Measurements from ENCODE around the gene SYNM. TPM values are rescaled to one million over a fixed set of nuclear protein-coding genes. Genes with fewer than 3 reads are reported as not detected.

The SYNM gene
- total RNA-seq, 4 donors from 2014 or later: 26.7 to 61.2 (median 45.3) TPM

DNA sequence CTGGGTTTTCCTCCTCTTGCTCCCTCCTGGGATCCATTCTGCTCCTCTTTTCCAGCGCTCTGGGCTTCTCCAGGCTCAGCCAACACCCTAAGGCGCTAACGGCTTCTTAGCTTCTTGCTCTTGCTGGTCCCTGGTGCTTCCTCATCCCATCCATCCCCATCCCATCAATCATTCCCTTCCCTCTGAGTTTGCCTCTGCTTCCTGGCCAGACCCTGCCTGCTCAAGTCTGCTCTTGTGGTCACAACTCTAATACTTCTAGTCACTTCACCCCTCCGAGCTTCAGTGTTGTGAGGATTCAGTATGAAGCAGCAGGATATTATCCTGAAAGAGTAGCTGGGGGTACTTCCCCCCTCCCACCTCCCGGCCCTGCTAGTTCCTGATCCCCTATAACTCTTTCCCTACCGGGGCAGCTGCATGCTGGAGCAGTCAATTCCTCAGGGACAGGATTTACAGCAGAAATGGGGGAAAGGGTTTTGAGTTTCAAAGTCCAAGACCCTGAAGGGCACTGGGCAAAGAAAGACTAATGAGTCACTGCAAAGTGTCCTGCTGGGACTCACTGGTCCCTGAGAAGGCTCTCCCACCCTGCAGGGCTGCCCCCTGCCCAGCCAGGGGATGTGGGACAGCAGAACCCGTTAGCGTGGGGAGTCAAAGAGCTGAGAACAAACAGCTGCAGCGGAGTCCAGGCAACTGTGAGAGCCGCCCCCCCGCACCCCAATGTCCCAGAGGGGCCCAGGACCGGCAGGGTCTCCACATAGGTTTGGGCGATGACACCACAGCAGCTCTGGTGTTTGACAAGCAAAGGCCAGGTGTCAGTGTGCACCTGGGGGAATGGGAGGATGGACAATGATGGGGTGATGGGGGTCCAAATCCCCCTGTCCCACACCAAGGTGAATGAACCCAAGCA, 2.3 kb upstream of the SYNM start:
- TF ChIP-seq, protein P1, sequence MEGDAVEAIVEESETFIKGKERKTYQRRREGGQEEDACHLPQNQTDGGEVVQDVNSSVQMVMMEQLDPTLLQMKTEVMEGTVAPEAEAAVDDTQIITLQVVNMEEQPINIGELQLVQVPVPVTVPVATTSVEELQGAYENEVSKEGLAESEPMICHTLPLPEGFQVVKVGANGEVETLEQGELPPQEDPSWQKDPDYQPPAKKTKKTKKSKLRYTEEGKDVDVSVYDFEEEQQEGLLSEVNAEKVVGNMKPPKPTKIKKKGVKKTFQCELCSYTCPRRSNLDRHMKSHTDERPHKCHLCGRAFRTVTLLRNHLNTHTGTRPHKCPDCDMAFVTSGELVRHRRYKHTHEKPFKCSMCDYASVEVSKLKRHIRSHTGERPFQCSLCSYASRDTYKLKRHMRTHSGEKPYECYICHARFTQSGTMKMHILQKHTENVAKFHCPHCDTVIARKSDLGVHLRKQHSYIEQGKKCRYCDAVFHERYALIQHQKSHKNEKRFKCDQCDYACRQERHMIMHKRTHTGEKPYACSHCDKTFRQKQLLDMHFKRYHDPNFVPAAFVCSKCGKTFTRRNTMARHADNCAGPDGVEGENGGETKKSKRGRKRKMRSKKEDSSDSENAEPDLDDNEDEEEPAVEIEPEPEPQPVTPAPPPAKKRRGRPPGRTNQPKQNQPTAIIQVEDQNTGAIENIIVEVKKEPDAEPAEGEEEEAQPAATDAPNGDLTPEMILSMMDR (IDR thresholded peaks at IDR 0.05; ENCODE audit: low read depth): no peak

DNA sequence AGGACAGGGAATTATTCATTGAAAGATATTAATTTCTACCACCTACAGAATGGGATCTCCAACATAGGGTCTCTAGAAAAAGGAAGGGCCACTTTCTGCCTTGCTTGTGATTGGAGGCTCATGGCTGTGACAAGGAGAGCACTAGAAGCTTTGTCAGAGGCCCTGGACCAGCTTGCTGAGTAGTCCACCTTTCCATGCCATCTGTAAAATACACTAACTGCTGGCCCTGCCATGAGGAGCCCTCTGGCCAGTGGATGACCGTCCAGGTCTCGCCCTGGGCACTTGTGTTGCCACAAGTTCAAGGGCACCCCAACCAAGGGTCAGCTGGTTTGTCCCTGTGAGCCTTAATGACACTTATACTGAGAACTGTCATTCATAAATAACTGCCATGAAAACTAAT, 1.6 kb upstream of the SYNM start:
- TF ChIP-seq, protein P1 (IDR thresholded peaks at IDR 0.05; ENCODE audit: low read depth): no peak

DNA sequence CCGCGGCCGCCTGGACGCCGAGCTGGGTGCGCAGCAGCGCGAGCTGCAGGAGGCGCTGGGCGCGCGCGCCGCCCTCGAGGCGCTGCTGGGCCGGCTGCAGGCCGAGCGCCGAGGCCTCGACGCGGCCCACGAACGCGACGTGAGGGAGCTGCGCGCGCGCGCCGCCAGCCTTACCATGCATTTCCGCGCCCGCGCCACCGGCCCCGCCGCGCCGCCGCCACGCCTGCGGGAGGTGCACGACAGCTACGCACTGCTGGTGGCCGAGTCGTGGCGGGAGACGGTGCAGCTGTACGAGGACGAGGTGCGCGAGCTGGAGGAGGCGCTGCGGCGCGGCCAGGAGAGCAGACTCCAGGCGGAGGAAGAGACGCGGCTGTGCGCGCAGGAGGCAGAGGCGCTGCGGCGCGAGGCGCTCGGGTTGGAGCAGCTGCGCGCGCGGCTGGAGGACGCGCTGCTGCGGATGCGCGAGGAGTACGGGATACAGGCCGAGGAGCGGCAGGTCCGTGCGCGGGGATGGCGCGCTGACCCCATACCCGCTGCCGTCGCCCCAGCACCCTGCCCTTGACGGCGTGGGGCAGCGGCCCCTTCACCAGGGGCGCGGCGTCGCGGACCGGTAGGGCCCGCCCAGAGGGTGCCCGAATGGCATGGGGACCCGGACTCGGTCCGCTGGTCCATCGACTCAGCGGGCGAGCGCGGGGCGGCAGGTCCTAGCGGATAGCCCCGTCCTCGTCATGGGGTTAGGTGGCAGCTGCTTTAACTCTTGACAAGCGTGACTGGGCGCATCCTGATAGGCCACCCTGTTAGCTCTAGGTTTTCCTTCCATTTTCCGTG, 848 bp downstream of the SYNM start:
- TF ChIP-seq, protein P1 (IDR thresholded peaks at IDR 0.05; ENCODE audit: low read depth): no peak

DNA sequence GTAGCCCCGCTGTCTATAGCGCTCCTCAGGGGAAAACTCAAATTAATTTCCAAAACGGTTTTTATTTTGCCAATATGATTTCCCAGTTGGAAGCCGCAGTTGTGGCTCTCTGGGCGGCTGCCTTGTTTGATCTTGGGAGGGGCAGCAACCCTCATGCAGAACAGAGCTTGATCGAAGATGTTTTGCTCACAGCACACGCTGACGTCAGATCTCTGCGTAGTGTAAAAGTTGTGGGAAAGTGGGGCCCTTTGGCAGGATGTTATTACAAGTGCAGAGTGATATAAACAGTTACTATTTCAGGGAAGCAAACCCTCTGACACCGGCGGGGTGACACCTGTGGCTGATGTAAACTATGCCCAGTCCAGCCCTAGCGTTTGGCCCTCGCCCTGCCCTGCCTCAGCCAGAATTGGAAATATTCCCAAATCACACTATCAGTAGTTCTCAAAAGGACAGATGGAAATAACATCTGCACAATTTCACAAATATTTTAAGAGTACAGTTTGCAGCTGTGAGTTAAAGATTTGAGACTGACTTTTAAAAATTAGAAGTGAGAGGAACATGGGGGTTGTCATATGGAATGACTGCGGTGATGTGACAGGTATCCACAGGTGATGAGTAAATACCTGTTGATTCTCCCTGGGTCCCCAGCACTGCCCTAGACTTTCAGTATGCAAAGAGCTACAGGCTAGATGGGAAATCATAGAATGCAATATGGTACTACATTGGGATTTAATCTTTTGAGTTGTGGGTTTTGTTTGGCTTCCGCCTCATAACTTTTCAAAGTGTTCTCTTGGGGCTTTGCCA, 1.7 kb downstream of the SYNM start:
- TF ChIP-seq, protein P1 (IDR thresholded peaks at IDR 0.05; ENCODE audit: low read depth): no peak

DNA sequence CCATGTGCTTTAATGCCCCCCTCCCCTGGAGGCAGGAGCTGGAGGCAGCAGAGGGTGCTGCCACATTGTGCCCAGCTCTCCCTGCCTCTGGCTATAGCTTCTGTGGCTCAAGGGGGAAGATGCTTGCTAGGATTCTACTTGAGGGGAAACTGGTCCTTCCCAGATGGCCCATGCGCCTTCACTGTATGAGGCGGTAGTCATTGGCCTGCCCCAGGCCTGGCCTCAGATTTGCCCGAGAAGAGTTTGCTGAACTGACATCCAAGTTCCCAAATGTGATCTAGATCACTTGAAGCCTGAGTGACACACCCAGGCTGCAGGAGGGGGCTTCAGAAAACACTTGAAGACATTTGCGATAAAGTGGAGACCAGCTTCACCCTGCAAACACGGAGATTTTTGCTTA, 4.1 kb downstream of the SYNM start:
- TF ChIP-seq, protein P1 (IDR thresholded peaks at IDR 0.05; ENCODE audit: low read depth): no peak

DNA sequence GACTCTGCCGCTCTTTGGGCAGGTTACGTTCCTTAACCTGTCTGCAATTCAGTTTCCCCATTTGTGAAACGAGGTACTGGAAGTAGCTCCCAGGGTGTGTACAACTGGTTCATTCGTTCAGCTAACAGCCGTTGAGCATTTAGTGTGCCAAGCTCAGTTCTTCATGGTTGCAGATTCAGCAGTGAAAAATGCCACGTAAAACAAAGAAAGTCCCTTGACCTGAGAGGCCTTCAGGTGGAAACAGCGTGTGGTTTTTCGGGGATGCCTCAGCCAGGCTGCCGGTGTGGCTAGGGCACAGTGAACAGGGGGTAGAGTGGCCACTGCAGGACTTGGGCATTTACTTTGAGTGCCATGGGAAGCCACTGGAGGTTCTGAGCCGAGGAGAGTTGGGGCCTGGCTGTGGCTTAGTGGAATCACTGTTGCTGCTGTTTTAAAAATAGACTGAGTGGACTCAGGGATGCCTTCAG, 4.7 kb downstream of the SYNM start:
- TF ChIP-seq, protein P1 (IDR thresholded peaks at IDR 0.05; ENCODE audit: low read depth): no peak

Measured in subcutaneous adipose tissue (tissue), 4 donors.